H9 (cell line): ENCODE data around the gene PPM1H. TPM values are rescaled to one million over a fixed set of nuclear protein-coding genes. Genes with fewer than 3 reads are reported as not detected.

Experiments used
- DNase-seq: peaks from one replicate; pipeline ENCODE4 v3.0.0-alpha.2; 2017
- H2AFZ ChIP-seq: one replicate; pipeline ENCODE4 v1.6.1; 2013; ENCODE audit warnings: mild to moderate bottlenecking, low read length, control low read depth, moderate library complexity
- H2AK5ac ChIP-seq: 2 replicates; pipeline ENCODE4 v1.6.1; 2013; ENCODE audit warnings: low read length, control low read depth, mixed read lengths; ENCODE audit not compliant: insufficient read length
- H2BK120ac ChIP-seq: one replicate; pipeline ENCODE4 v1.6.1; 2013; ENCODE audit warnings: low read depth, mild to moderate bottlenecking, low read length, control low read depth, inconsistent platforms; ENCODE audit not compliant: poor library complexity, severe bottlenecking
- H2BK12ac ChIP-seq: 2 replicates; pipeline ENCODE4 v1.6.1; 2013; ENCODE audit warnings: low read length, control low read depth, mixed read lengths, low read depth; ENCODE audit not compliant: insufficient read length
- H2BK15ac ChIP-seq: 2 replicates; pipeline ENCODE4 v1.6.1; 2013; ENCODE audit warnings: low read depth, low read length, control low read depth
- H2BK20ac ChIP-seq: one replicate; pipeline ENCODE4 v1.6.1; 2013; ENCODE audit warnings: low read depth, mild to moderate bottlenecking, low read length, control low read depth, inconsistent platforms; ENCODE audit not compliant: poor library complexity, severe bottlenecking
- H2BK5ac ChIP-seq: 2 replicates; pipeline ENCODE4 v1.6.1; 2013; ENCODE audit warnings: low read length, control low read depth, mixed read lengths; ENCODE audit not compliant: insufficient read length
- H3K14ac ChIP-seq: 2 replicates; pipeline ENCODE4 v1.6.1; 2013; ENCODE audit warnings: low read length, control low read depth; ENCODE audit not compliant: insufficient read depth
- H3K18ac ChIP-seq: 2 replicates; pipeline ENCODE4 v1.6.1; 2013; ENCODE audit warnings: low read depth, mild to moderate bottlenecking, mixed read lengths, low read length, control low read depth; ENCODE audit not compliant: insufficient read length
- H3K23ac ChIP-seq: 2 replicates; pipeline ENCODE4 v1.6.1; 2013; ENCODE audit warnings: low read length, control low read depth, mixed read lengths, low read depth; ENCODE audit not compliant: insufficient read length
- H3K23me2 ChIP-seq: 2 replicates; pipeline ENCODE4 v1.6.1; 2013; ENCODE audit warnings: low read depth, mild to moderate bottlenecking, mixed read lengths, low read length, control low read depth; ENCODE audit not compliant: insufficient read length, poor library complexity, severe bottlenecking
- H3K27ac ChIP-seq: 2 replicates; pipeline ENCODE4 v1.5.1; 2013; ENCODE audit warnings: low read length, control low read depth, mixed read lengths, low read depth; ENCODE audit not compliant: insufficient read length
- H3K27me3 ChIP-seq: 2 replicates; pipeline ENCODE4 v1.6.1; 2013; ENCODE audit warnings: low read length, control low read depth, inconsistent platforms; ENCODE audit not compliant: insufficient read depth
- H3K4ac ChIP-seq: 2 replicates; pipeline ENCODE4 v1.6.1; 2013; ENCODE audit warnings: low read depth, mild to moderate bottlenecking, control low read depth, inconsistent platforms, low read length, moderate library complexity
- H3K4me1 ChIP-seq: 2 replicates; pipeline ENCODE4 v1.6.1; 2013; ENCODE audit warnings: low read length, control low read depth, inconsistent platforms; ENCODE audit not compliant: insufficient read depth
- H3K4me2 ChIP-seq: 2 replicates; pipeline ENCODE4 v1.6.1; 2013; ENCODE audit warnings: low read length, control low read depth, mixed read lengths; ENCODE audit not compliant: insufficient read length, insufficient read depth
- H3K56ac ChIP-seq: 2 replicates; pipeline ENCODE4 v1.6.1; 2013; ENCODE audit warnings: low read depth, mild to moderate bottlenecking, mixed read lengths, low read length, control low read depth; ENCODE audit not compliant: insufficient read length
- H3K79me1 ChIP-seq: 2 replicates; pipeline ENCODE4 v1.6.1; 2013; ENCODE audit warnings: low read depth, mild to moderate bottlenecking, moderate library complexity, low read length, control low read depth, inconsistent platforms; ENCODE audit not compliant: insufficient read depth, poor library complexity, severe bottlenecking
- H3K79me2 ChIP-seq: 2 replicates; pipeline ENCODE4 v1.6.1; 2013; ENCODE audit warnings: low read length, control low read depth, inconsistent platforms; ENCODE audit not compliant: insufficient read depth
- H3K9ac ChIP-seq: 2 replicates; pipeline ENCODE4 v1.6.1; 2013; ENCODE audit warnings: low read length, control low read depth, mixed read lengths; ENCODE audit not compliant: insufficient read length; ENCODE audit errors: extremely low read depth
- H3K9me3 ChIP-seq: one replicate; pipeline ENCODE4 v1.6.1; 2013; ENCODE audit warnings: low read depth, low read length, inconsistent platforms; ENCODE audit not compliant: control insufficient read depth
- H3T11ph ChIP-seq: one replicate; pipeline ENCODE4 v1.6.1; 2013; ENCODE audit warnings: mild to moderate bottlenecking, low read length, control low read depth, inconsistent platforms
- H4K20me1 ChIP-seq: one replicate; pipeline ENCODE4 v1.6.1; 2013; ENCODE audit not compliant: control insufficient read depth, insufficient read length, insufficient read depth
- H4K5ac ChIP-seq: 2 replicates; pipeline ENCODE4 v1.6.1; 2013; ENCODE audit warnings: low read depth, mild to moderate bottlenecking, mixed read lengths, low read length, control low read depth; ENCODE audit not compliant: insufficient read length
- H4K8ac ChIP-seq: replicated peaks from 2 replicates; pipeline ENCODE4 v1.6.1; 2013; ENCODE audit warnings: low read length, control low read depth, mixed read lengths, low read depth; ENCODE audit not compliant: insufficient read length
- H4K91ac ChIP-seq: 2 replicates; pipeline ENCODE4 v1.6.1; 2013; ENCODE audit warnings: low read depth, mild to moderate bottlenecking, moderate library complexity, mixed read lengths, low read length, control low read depth; ENCODE audit not compliant: insufficient read length
- H3K27ac Mint-ChIP-seq, 3 experiments: 2 replicates in 2 of 3; 3 replicates in 1 of 3; pipeline ENCODE4 v1.8.0; 2020 to 2021; ENCODE audit warnings: mixed read lengths in 3 of 3, mild to moderate bottlenecking in 1 of 3, moderate library complexity in 1 of 3
- H3K27me3 Mint-ChIP-seq: 2 replicates; pipeline ENCODE4 v1.8.0; 2021; ENCODE audit warnings: low read depth, mild to moderate bottlenecking, moderate library complexity, mixed read lengths
- H3K36me3 Mint-ChIP-seq, 3 experiments: 2 replicates in 2 of 3; 3 replicates in 1 of 3; pipeline ENCODE4 v1.8.0; 2020 to 2021; ENCODE audit warnings: low read depth in 3 of 3, mixed read lengths in 3 of 3; ENCODE audit not compliant: insufficient read depth in 1 of 3
- H3K4me1 Mint-ChIP-seq, 2 experiments: 2 replicates each; pipeline ENCODE4 v1.8.0; 2020; ENCODE audit warnings: mixed read lengths in 2 of 2
- H3K4me3 Mint-ChIP-seq, 2 experiments: 2 replicates in 1 of 2; 3 replicates in 1 of 2; pipeline ENCODE4 v1.8.0; 2020 to 2021; ENCODE audit warnings: mild to moderate bottlenecking in 2 of 2, mixed read lengths in 2 of 2, moderate library complexity in 1 of 2
- H3K9me3 Mint-ChIP-seq, 2 experiments: 2 replicates in 1 of 2; 3 replicates in 1 of 2; pipeline ENCODE4 v1.8.0; 2020; ENCODE audit warnings: mild to moderate bottlenecking in 2 of 2, mixed read lengths in 2 of 2, moderate library complexity in 1 of 2
- CTCF ChIP-seq: fragments of 200-600 bp; sonication (generic); conservative IDR thresholded peaks from 3 replicates; pipeline ENCODE4 v1.8.0; 2021; ENCODE audit warnings: antibody characterized with exemption, mild to moderate bottlenecking
- WGBS: extraction: QIAGEN DNeasy Blood & Tissue Kit; methylation state at CpG from one replicate; pipeline ENCODE4 v1.1.7; 2013; ENCODE audit warnings: missing lambda C conversion rate, low lambda C conversion rate, mixed read lengths; ENCODE audit not compliant: insufficient read length; ENCODE audit errors: extremely low coverage; 5-methylcytosine and 5-hydroxymethylcytosine counted together
- total RNA-seq: library from RNA; stranded (reverse); gene quantifications from 2 replicates; pipeline ENCODE4 v1.2.1, GENCODE V29; 2021

PPM1H gene
- total RNA-seq, 1 experiment from 2014 or later: 22.1 TPM

GRCh38 chr12:62878211-62878610 is 56.7 kb downstream of the PPM1H start:
- no peak overlapping the region for H2BK12ac ChIP-seq
- no peak overlapping the region for H4K5ac ChIP-seq
- no peaks in the 10 kb centered on the region; a peak in 1 of 5 replicates for H3K9me3 Mint-ChIP-seq
- H3K27ac Mint-ChIP-seq: no peak overlapping the region
- peaks cover 7% of the 10 kb centered on the region; the same call in 1 of the 2 replicates for H3K4me1 ChIP-seq
- no peak overlapping the region for H2AFZ ChIP-seq
- H3K27ac ChIP-seq: no peak overlapping the region
- no peak overlapping the region for H3K18ac ChIP-seq
- H4K91ac ChIP-seq: no peak overlapping the region
- no peak overlapping the region for H4K8ac ChIP-seq
- H3K27me3 Mint-ChIP-seq: no peaks in the 10 kb centered on the region
- no peak overlapping the region for H3K4me2 ChIP-seq
- H3T11ph ChIP-seq: no peak overlapping the region
- no peak overlapping the region for H2BK15ac ChIP-seq
- H3K23ac ChIP-seq: no peak overlapping the region
- no peak overlapping the region for H3K9ac ChIP-seq
- no CpG with 5 or more reads among the region's 2 CpGs for WGBS
- H2BK120ac ChIP-seq: no peak overlapping the region
- TF ChIP-seq CTCF: no peak
- no peak overlapping the region for H2BK20ac ChIP-seq
- peaks cover 3% of the 10 kb centered on the region; the same call in 1 of the 2 replicates for H3K79me2 ChIP-seq
- no peak for DNase-seq
- no peaks in the 10 kb centered on the region for H3K9me3 ChIP-seq
- H3K14ac ChIP-seq: no peak overlapping the region
- H3K4me3 Mint-ChIP-seq: no peak overlapping the region
- H3K27me3 ChIP-seq: no peaks in the 10 kb centered on the region
- no peaks in the 10 kb centered on the region for H3K23me2 ChIP-seq
- H3K56ac ChIP-seq: no peak overlapping the region
- no peaks in the 10 kb centered on the region for H4K20me1 ChIP-seq
- peaks cover 7 to 8% of the 10 kb centered on the region in 2 experiments; a peak in 3 of 4 replicates for H3K4me1 Mint-ChIP-seq
- no peak overlapping the region for H3K4ac ChIP-seq
- peaks cover 5 to 17% (median 10%) of the 10 kb centered on the region in 3 experiments; a peak in 4 of 7 replicates for H3K36me3 Mint-ChIP-seq
- no peak overlapping the region for H2BK5ac ChIP-seq
- H2AK5ac ChIP-seq: no peak overlapping the region
- no peaks in the 10 kb centered on the region for H3K79me1 ChIP-seq
